Ovary (tissue), 3 donors: ENCODE results near the gene TMED4.

Source experiments
- EP300 ChIP-seq: sonication (generic); formaldehyde crosslinking; IDR thresholded peaks from one replicate; pipeline ENCODE4 v1.6.1; 2017; ENCODE audit warnings: antibody characterized with exemption
- TF ChIP-seq, protein P1 (sequence below), 3 donors: fragments of 450-650 bp in 2 of 3; fragments of 200-600 bp in 1 of 3; IDR thresholded peaks; one replicate each; pipeline versions ENCODE4 v1.5.1 to v1.8.0; 2016 to 2022; ENCODE audit warnings: antibody characterized with exemption in 3 of 3, mild to moderate bottlenecking in 1 of 3
- donor health status: DM: no; HTN: no; CAD: no.

GRCh38 chr7:44607141-44608068 lies 25.4 kb upstream of the TMED4 start:
- TF ChIP-seq, protein P1, sequence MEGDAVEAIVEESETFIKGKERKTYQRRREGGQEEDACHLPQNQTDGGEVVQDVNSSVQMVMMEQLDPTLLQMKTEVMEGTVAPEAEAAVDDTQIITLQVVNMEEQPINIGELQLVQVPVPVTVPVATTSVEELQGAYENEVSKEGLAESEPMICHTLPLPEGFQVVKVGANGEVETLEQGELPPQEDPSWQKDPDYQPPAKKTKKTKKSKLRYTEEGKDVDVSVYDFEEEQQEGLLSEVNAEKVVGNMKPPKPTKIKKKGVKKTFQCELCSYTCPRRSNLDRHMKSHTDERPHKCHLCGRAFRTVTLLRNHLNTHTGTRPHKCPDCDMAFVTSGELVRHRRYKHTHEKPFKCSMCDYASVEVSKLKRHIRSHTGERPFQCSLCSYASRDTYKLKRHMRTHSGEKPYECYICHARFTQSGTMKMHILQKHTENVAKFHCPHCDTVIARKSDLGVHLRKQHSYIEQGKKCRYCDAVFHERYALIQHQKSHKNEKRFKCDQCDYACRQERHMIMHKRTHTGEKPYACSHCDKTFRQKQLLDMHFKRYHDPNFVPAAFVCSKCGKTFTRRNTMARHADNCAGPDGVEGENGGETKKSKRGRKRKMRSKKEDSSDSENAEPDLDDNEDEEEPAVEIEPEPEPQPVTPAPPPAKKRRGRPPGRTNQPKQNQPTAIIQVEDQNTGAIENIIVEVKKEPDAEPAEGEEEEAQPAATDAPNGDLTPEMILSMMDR (IDR thresholded peaks at IDR 0.05): no peak
- TF ChIP-seq EP300: no peak
